ENCODE measurements around the gene KLHL22. TPM values are rescaled to one million over a fixed set of nuclear protein-coding genes. Genes with fewer than 3 reads are reported as not detected.

The KLHL22 gene
- total RNA-seq, 1 donor from 2014 or later, result 14.3 TPM

DNA sequence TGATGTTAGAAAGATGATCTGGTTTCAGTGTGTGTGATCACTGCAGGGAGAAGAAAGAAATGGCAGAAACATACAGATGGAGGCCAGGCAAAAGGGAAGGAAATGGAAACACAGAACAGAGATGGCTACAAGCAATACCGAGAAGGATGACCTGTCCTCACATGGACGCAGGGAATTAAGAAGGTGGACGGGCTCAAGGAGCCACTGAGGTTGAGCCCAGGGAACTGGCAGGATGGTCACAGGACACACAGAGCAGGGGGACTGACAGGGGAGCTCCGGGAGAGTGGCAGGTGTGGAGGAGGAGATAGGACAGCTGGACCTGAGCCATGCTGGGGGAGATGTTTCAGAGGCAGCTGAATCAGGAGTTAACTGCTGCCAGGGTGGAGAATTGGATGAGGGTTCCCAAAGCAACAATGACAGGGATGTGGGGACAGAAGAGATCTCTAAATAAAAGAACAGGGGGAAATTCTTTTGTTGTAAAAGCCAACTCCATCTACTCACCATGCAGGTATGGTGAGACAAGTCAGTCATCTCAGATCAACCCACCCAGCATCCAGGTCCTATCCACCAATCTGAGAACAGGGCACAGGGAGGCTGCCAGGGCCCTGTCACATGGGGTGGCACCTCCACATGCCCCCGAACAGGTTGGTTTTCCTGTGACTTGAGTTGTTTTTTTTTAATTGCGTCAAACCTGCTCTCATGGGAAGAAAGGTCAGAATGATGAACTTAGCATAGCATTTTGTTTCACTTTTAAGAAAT, 26.3 kb downstream of the KLHL22 start:
- Histone ChIP-seq H2AFZ (replicated peaks) (no peak overlapping the region), H3K9ac (no peak overlapping the region), H3K4me1 (no peaks in the 10 kb centered on the region), H3K4me2 (no peak overlapping the region), H3K27ac (no peak overlapping the region), H3K79me2 (ENCODE audit: low read depth) (no peaks in the 10 kb centered on the region), H3K27me3 (no peaks in the 10 kb centered on the region), H3K4me3 (no peak overlapping the region), H4K20me1 (ENCODE audit: low read depth) (no peaks in the 10 kb centered on the region), H3K9me3 (ENCODE audit: low read depth) (no peaks in the 10 kb centered on the region), H3F3A (ENCODE audit: low read depth) (no peaks in the 10 kb centered on the region), H3K36me3 (no peaks in the 10 kb centered on the region)
- no peak overlapping the region for H3K4me3 Mint-ChIP-seq
- no peak for TF ChIP-seq EZH2 (IDR thresholded peaks at IDR 0.05)
- no peak for TF ChIP-seq EZH2phosphoT487 (IDR thresholded peaks at IDR 0.05)
- TF ChIP-seq, protein P1, sequence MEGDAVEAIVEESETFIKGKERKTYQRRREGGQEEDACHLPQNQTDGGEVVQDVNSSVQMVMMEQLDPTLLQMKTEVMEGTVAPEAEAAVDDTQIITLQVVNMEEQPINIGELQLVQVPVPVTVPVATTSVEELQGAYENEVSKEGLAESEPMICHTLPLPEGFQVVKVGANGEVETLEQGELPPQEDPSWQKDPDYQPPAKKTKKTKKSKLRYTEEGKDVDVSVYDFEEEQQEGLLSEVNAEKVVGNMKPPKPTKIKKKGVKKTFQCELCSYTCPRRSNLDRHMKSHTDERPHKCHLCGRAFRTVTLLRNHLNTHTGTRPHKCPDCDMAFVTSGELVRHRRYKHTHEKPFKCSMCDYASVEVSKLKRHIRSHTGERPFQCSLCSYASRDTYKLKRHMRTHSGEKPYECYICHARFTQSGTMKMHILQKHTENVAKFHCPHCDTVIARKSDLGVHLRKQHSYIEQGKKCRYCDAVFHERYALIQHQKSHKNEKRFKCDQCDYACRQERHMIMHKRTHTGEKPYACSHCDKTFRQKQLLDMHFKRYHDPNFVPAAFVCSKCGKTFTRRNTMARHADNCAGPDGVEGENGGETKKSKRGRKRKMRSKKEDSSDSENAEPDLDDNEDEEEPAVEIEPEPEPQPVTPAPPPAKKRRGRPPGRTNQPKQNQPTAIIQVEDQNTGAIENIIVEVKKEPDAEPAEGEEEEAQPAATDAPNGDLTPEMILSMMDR (IDR thresholded peaks at IDR 0.05), result no peak
- H3K4me1 Mint-ChIP-seq, result no peaks in the 10 kb centered on the region
- DNase-seq (ENCODE audit: low spot score), result no peak
- no peak overlapping the region for H3K27ac Mint-ChIP-seq
- no peaks in the 10 kb centered on the region for H3K27me3 Mint-ChIP-seq (ENCODE audit: insufficient read depth, low read depth)
- no peaks in the 10 kb centered on the region for H3K9me3 Mint-ChIP-seq
- peaks cover 24% of the 10 kb centered on the region for H3K36me3 Mint-ChIP-seq

DNA sequence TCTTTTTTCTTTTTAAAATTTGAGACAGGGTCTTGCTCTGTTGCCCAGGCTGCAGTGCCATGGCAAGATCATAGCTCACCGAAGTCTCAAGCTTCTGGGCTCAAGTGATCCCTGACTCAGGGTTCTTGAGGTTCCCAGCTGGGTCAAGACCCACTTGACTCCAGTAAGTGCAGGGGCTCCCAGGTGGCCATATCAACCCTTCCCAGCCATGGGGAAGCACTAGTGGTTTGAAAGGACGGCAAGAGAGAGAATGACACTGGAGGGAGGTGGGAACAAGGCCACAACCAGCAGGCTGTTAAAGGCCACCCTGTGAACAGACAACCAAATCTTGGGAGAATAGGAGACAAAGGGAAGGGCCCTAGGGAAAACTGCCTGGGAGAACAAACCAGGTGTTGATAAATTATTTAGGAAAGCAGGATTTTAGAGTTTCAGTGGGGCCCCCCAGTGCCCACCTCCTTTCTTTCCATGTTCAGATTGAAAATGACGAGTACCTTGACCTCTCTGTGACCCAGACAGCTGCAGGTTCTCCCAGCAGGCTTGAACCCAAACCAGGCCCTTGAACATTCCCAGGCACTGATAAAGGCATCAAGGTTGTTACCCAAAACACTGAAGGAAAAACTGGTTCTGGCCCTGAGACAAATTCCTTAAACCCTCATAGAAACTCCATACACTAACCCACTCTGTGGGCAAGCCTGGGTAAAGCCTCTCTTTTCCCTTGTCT, 28.8 kb downstream of the KLHL22 start:
- no peaks in the 10 kb centered on the region for H3K4me1 Mint-ChIP-seq
- no peak overlapping the region for H2AFZ ChIP-seq (replicated peaks)

DNA sequence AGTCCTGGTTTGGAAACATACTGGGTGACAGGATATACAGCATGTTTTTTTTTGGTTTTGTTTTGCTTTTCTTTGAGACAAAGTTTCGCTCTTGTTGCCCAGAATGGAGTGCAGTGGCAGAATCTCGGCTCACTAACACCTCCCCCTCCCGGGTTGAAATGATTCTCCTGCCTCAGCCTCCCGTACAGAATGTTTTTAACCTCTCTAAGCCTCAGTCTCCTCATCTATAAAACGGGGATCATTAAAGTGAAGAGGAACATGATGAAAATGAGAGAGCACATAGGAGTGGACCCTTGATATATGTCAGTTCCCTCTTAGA, 29.9 kb downstream of the KLHL22 start:
- no peaks in the 10 kb centered on the region for H3K9me3 Mint-ChIP-seq
- Histone ChIP-seq H3K9ac (no peak overlapping the region), H3F3A (ENCODE audit: low read depth) (no peaks in the 10 kb centered on the region), H3K9me3 (ENCODE audit: low read depth) (no peaks in the 10 kb centered on the region), H3K27me3 (no peaks in the 10 kb centered on the region), H3K27ac (no peak overlapping the region), H3K4me2 (no peak overlapping the region), H4K20me1 (ENCODE audit: low read depth) (no peaks in the 10 kb centered on the region), H3K36me3 (no peaks in the 10 kb centered on the region), H2AFZ (replicated peaks) (no peak overlapping the region), H3K79me2 (ENCODE audit: low read depth) (no peaks in the 10 kb centered on the region), H3K4me1 (no peaks in the 10 kb centered on the region), H3K4me3 (no peak overlapping the region)
- no peak for TF ChIP-seq EZH2phosphoT487 (IDR thresholded peaks at IDR 0.05)
- TF ChIP-seq EZH2 (IDR thresholded peaks at IDR 0.05), result no peak
- TF ChIP-seq, protein P1 (IDR thresholded peaks at IDR 0.05), result no peak
- H3K27me3 Mint-ChIP-seq (ENCODE audit: insufficient read depth, low read depth), result peaks cover 4% of the 10 kb centered on the region
- DNase-seq (ENCODE audit: low spot score), result no peak
- no peak overlapping the region for H3K27ac Mint-ChIP-seq
- no peak overlapping the region for H3K4me3 Mint-ChIP-seq
- peaks cover 25% of the 10 kb centered on the region for H3K36me3 Mint-ChIP-seq
- peaks cover 3% of the 10 kb centered on the region for H3K4me1 Mint-ChIP-seq

More for the DNA sequence above, 28.8 kb downstream of the KLHL22 start:
- no peaks in the 10 kb centered on the region for H3K4me1 ChIP-seq
- H3K79me2 ChIP-seq (ENCODE audit: low read depth), result no peaks in the 10 kb centered on the region
- no peaks in the 10 kb centered on the region for H3F3A ChIP-seq (ENCODE audit: low read depth)
- H3K9ac ChIP-seq, result no peak overlapping the region
- no peak for TF ChIP-seq EZH2 (IDR thresholded peaks at IDR 0.05)
- H3K9me3 ChIP-seq (ENCODE audit: low read depth), result no peaks in the 10 kb centered on the region
- no peak overlapping the region for H3K4me3 Mint-ChIP-seq
- no peak overlapping the region for H3K4me2 ChIP-seq
- H3K4me3 ChIP-seq, result no peak overlapping the region
- no peak for DNase-seq (ENCODE audit: low spot score)
- no peaks in the 10 kb centered on the region for H3K27me3 Mint-ChIP-seq (ENCODE audit: insufficient read depth, low read depth)
- no peak overlapping the region for H3K27ac Mint-ChIP-seq
- H3K27ac ChIP-seq, result no peak overlapping the region
- no peaks in the 10 kb centered on the region for H3K36me3 ChIP-seq
- H3K9me3 Mint-ChIP-seq, result no peaks in the 10 kb centered on the region
- peaks cover 27% of the 10 kb centered on the region for H3K36me3 Mint-ChIP-seq
- no peaks in the 10 kb centered on the region for H4K20me1 ChIP-seq (ENCODE audit: low read depth)
- H3K27me3 ChIP-seq, result no peaks in the 10 kb centered on the region
